HPDE6-E6E7 (cell line): ENCODE results near the gene PXMP4.
"Not testable (repeated sequence)": the region's sequence is repeated elsewhere in the genome, so short reads cannot be mapped to it uniquely, and the experiment has no call there.

Experiments used
- DNase-seq: peaks from one replicate; pipeline ENCODE4 v3.0.0; 2011; ENCODE audit warnings: missing footprints; ENCODE audit errors: extremely low spot score

PXMP4 gene

GRCh38 chr20:33719989-33720709, at the start of gene PXMP4:
PXMP4 (minus strand) TSS chr20:33720310; CDS start chr20:33720207, 103 bp downstream.
- peak; percentile 100 for DNase-seq

- DNase-seq, result no peak
Observed at GRCh38 chr20:33769043-33769442, 48.9 kb upstream of the PXMP4 start.

- DNase-seq, result no peak
Observed at GRCh38 chr20:33767777-33768138, 47.6 kb upstream of the PXMP4 start.

GRCh38 chr20:33766686-33767085, 46.6 kb upstream of the PXMP4 start:
- no peak for DNase-seq

- no peak for DNase-seq
Observed at GRCh38 chr20:33765592-33765991, 45.5 kb upstream of the PXMP4 start.

- no peak for DNase-seq
Observed at GRCh38 chr20:33765099-33765498, 45.0 kb upstream of the PXMP4 start.

- no peak for DNase-seq
Observed at GRCh38 chr20:33761698-33762250, 41.7 kb upstream of the PXMP4 start.

GRCh38 chr20:33757458-33757857, 37.3 kb upstream of the PXMP4 start:
- no peak for DNase-seq

GRCh38 chr20:33757046-33757445, 36.9 kb upstream of the PXMP4 start:
- no peak for DNase-seq

- DNase-seq, result not testable (repeated sequence)
Observed at GRCh38 chr20:33755936-33756490, 35.9 kb upstream of the PXMP4 start.

GRCh38 chr20:33753763-33754162, 33.7 kb upstream of the PXMP4 start:
- DNase-seq, result no peak

- DNase-seq, result no peak
Observed at GRCh38 chr20:33753143-33753542, 33.0 kb upstream of the PXMP4 start.

- DNase-seq, result no peak
Observed at GRCh38 chr20:33751775-33752174, 31.7 kb upstream of the PXMP4 start.

GRCh38 chr20:33746325-33746998, 26.4 kb upstream of the PXMP4 start:
- DNase-seq, result no peak

- peak; percentile 66 for DNase-seq
Observed at GRCh38 chr20:33744773-33745385, 24.8 kb upstream of the PXMP4 start.

GRCh38 chr20:33744181-33744580, 24.1 kb upstream of the PXMP4 start:
- DNase-seq, result no peak

GRCh38 chr20:33740189-33740588, 20.1 kb upstream of the PXMP4 start:
- no peak for DNase-seq

GRCh38 chr20:33739493-33739892, 19.4 kb upstream of the PXMP4 start:
- no peak for DNase-seq

- DNase-seq, result no peak
Observed at GRCh38 chr20:33736962-33737361, 16.9 kb upstream of the PXMP4 start.

- peak; percentile 86 for DNase-seq
Observed at GRCh38 chr20:33733654-33734576, 13.8 kb upstream of the PXMP4 start.
